Peyer's patch (tissue), 4 donors: ENCODE measurements around the gene SSR2.

Experiments used
- POLR2A ChIP-seq, 2 donors: fragments of 450-650 bp; IDR thresholded peaks; one replicate each; pipeline ENCODE4 v1.5.1; 2017; ENCODE audit warnings: antibody characterized with exemption in 2 of 2, mild to moderate bottlenecking in 2 of 2, moderate library complexity in 2 of 2
- TF ChIP-seq, protein P1 (sequence below), 6 experiments: fragments of 450-650 bp in 4 of 6; fragments of 200-600 bp in 2 of 6; sonication (generic) in 1 of 6; IDR thresholded peaks; one replicate each; pipeline ENCODE4 v1.5.1; 2017 to 2019; ENCODE audit warnings: antibody characterized with exemption in 6 of 6, mild to moderate bottlenecking in 3 of 6, moderate library complexity in 1 of 6

DNA sequence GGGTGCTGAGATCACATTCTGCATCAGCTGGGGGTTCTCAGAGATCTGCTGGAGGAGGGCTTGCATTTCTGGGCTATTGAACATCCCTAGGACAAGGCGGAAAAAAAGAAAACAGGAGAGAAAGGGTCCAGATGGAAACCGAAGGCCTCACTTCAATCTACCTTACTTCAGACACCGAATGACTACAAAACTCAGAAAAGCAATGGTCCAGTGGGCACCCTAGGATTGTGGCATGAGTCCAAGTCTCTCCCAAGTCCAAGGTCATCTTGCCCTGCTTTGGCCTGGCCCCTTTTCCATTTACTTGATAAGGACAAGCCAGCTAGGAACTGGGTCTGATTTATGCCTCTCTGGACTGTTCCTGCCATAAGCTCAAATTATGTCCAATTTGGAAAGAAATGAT, 22.1 kb upstream of the SSR2 start:
- TF ChIP-seq, protein P1, sequence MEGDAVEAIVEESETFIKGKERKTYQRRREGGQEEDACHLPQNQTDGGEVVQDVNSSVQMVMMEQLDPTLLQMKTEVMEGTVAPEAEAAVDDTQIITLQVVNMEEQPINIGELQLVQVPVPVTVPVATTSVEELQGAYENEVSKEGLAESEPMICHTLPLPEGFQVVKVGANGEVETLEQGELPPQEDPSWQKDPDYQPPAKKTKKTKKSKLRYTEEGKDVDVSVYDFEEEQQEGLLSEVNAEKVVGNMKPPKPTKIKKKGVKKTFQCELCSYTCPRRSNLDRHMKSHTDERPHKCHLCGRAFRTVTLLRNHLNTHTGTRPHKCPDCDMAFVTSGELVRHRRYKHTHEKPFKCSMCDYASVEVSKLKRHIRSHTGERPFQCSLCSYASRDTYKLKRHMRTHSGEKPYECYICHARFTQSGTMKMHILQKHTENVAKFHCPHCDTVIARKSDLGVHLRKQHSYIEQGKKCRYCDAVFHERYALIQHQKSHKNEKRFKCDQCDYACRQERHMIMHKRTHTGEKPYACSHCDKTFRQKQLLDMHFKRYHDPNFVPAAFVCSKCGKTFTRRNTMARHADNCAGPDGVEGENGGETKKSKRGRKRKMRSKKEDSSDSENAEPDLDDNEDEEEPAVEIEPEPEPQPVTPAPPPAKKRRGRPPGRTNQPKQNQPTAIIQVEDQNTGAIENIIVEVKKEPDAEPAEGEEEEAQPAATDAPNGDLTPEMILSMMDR (IDR thresholded peaks at IDR 0.05) = no peak
- no peak for TF ChIP-seq POLR2A (IDR thresholded peaks at IDR 0.05)
